GM19463 (cell line): ENCODE measurements around the gene GNLY.
"Not testable (repeated sequence)": the region's sequence is repeated elsewhere in the genome, so short reads cannot be mapped to it uniquely, and the experiment has no call there.

ENCODE experiments used
- ATAC-seq: cut with Tn5 transposase; IDR thresholded peaks from one replicate; pipeline ENCODE4 v1.9.1; 2021; ENCODE audit warnings: mild to moderate bottlenecking, moderate library complexity; ENCODE audit not compliant: unreplicated experiment

The GNLY gene

GRCh38 chr2:85694052-85695025, at the start of gene GNLY:
GNLY (plus strand) TSS chr2:85694358; CDS start chr2:85694419, 61 bp downstream.
- no peak for ATAC-seq

- ATAC-seq: no peak
Measured at GRCh38 chr2:85644909-85645308, 49.2 kb upstream of the GNLY start.

GRCh38 chr2:85646166-85646565, 48.0 kb upstream of the GNLY start:
- ATAC-seq: no peak

- ATAC-seq: no peak
Measured at GRCh38 chr2:85647823-85648526, 46.2 kb upstream of the GNLY start.

- no peak for ATAC-seq
Measured at GRCh38 chr2:85648619-85649018, 45.5 kb upstream of the GNLY start.

GRCh38 chr2:85649201-85650190, 44.7 kb upstream of the GNLY start:
- no peak for ATAC-seq

- no peak for ATAC-seq
Measured at GRCh38 chr2:85650456-85650855, 43.7 kb upstream of the GNLY start.

GRCh38 chr2:85651097-85651496, 43.1 kb upstream of the GNLY start:
- no peak for ATAC-seq

- ATAC-seq: no peak
Measured at GRCh38 chr2:85652056-85652455, 42.1 kb upstream of the GNLY start.

GRCh38 chr2:85653996-85654395, 40.2 kb upstream of the GNLY start:
- no peak for ATAC-seq

- no peak for ATAC-seq
Measured at GRCh38 chr2:85655961-85656417, 38.2 kb upstream of the GNLY start.

GRCh38 chr2:85656468-85656867, 37.7 kb upstream of the GNLY start:
- ATAC-seq: no peak

GRCh38 chr2:85657399-85657798, 36.8 kb upstream of the GNLY start:
- ATAC-seq: not testable (repeated sequence)

GRCh38 chr2:85659324-85659981, 34.7 kb upstream of the GNLY start:
- no peak for ATAC-seq

GRCh38 chr2:85660301-85660700, 33.9 kb upstream of the GNLY start:
- not testable (repeated sequence) for ATAC-seq

- ATAC-seq: no peak
Measured at GRCh38 chr2:85660725-85661124, 33.4 kb upstream of the GNLY start.

- ATAC-seq: no peak
Measured at GRCh38 chr2:85661139-85661858, 32.9 kb upstream of the GNLY start.

- no peak for ATAC-seq
Measured at GRCh38 chr2:85662899-85663593, 31.1 kb upstream of the GNLY start.
